ENCODE data around the gene MYO1D.
"Not testable (repeated sequence)": the region's sequence is repeated elsewhere in the genome, so short reads cannot be mapped to it uniquely, and the experiment has no call there.

The MYO1D gene

GRCh38 chr17:32461853-32462617 is 414.9 kb downstream of the MYO1D start:
- H3K4me1 ChIP-seq (ENCODE audit: insufficient read depth, low read length): no peaks in the 10 kb centered on the region
- H3K9ac ChIP-seq (ENCODE audit: low read depth, low read length): no peak overlapping the region
- no peaks in the 10 kb centered on the region for H3K9me3 ChIP-seq (ENCODE audit: control insufficient read depth, insufficient read depth, low read length)
- peaks cover 35% of the 10 kb centered on the region for H3K36me3 ChIP-seq (ENCODE audit: insufficient read depth, low read length)

- no peaks in the 10 kb centered on the region for H3K9me3 ChIP-seq (ENCODE audit: control insufficient read depth, insufficient read depth, low read length)
- H3K9ac ChIP-seq (ENCODE audit: low read depth, low read length): no peak overlapping the region
- H3K4me1 ChIP-seq (ENCODE audit: insufficient read depth, low read length): no peaks in the 10 kb centered on the region
- peaks cover 40% of the 10 kb centered on the region for H3K36me3 ChIP-seq (ENCODE audit: insufficient read depth, low read length)
Observed at GRCh38 chr17:32461498-32461852, 415.4 kb downstream of the MYO1D start.

GRCh38 chr17:32460054-32460453 is 416.9 kb downstream of the MYO1D start:
- no peak overlapping the region for H3K9ac ChIP-seq (ENCODE audit: low read depth, low read length)
- H3K9me3 ChIP-seq (ENCODE audit: control insufficient read depth, insufficient read depth, low read length): no peaks in the 10 kb centered on the region
- peaks cover 44% of the 10 kb centered on the region for H3K36me3 ChIP-seq (ENCODE audit: insufficient read depth, low read length)
- H3K4me1 ChIP-seq (ENCODE audit: insufficient read depth, low read length): no peaks in the 10 kb centered on the region

GRCh38 chr17:32458371-32458770 is 418.6 kb downstream of the MYO1D start:
- H3K4me1 ChIP-seq (ENCODE audit: insufficient read depth, low read length): no peaks in the 10 kb centered on the region
- no peaks in the 10 kb centered on the region for H3K9me3 ChIP-seq (ENCODE audit: control insufficient read depth, insufficient read depth, low read length)
- H3K9ac ChIP-seq (ENCODE audit: low read depth, low read length): no peak overlapping the region
- H3K36me3 ChIP-seq (ENCODE audit: insufficient read depth, low read length): peaks cover 49% of the 10 kb centered on the region

- no peaks in the 10 kb centered on the region for H3K9me3 ChIP-seq (ENCODE audit: control insufficient read depth, insufficient read depth, low read length)
- H3K9ac ChIP-seq (ENCODE audit: low read depth, low read length): no peak overlapping the region
- peaks cover 49% of the 10 kb centered on the region for H3K36me3 ChIP-seq (ENCODE audit: insufficient read depth, low read length)
- H3K4me1 ChIP-seq (ENCODE audit: insufficient read depth, low read length): no peaks in the 10 kb centered on the region
Observed at GRCh38 chr17:32453370-32453769, 423.6 kb downstream of the MYO1D start.

- Histone ChIP-seq H3K9me3 (ENCODE audit: control insufficient read depth, insufficient read depth, low read length) (no peaks in the 10 kb centered on the region), H3K9ac (ENCODE audit: low read depth, low read length) (no peak overlapping the region), H3K36me3 (ENCODE audit: insufficient read depth, low read length) (peaks cover 42% of the 10 kb centered on the region), H3K4me1 (ENCODE audit: insufficient read depth, low read length) (no peaks in the 10 kb centered on the region)
Observed at GRCh38 chr17:32452281-32452680, 424.6 kb downstream of the MYO1D start.

- no peaks in the 10 kb centered on the region for H3K4me1 ChIP-seq (ENCODE audit: insufficient read depth, low read length)
- H3K9ac ChIP-seq (ENCODE audit: low read depth, low read length): no peak overlapping the region
- peaks cover 40% of the 10 kb centered on the region for H3K36me3 ChIP-seq (ENCODE audit: insufficient read depth, low read length)
- no peaks in the 10 kb centered on the region for H3K9me3 ChIP-seq (ENCODE audit: control insufficient read depth, insufficient read depth, low read length)
Observed at GRCh38 chr17:32451879-32452278, 425.0 kb downstream of the MYO1D start.

GRCh38 chr17:32450379-32450778 is 426.5 kb downstream of the MYO1D start:
- H3K36me3 ChIP-seq (ENCODE audit: insufficient read depth, low read length): peaks cover 38% of the 10 kb centered on the region
- H3K9me3 ChIP-seq (ENCODE audit: control insufficient read depth, insufficient read depth, low read length); H3K4me1 ChIP-seq (ENCODE audit: insufficient read depth, low read length); H3K9ac ChIP-seq (ENCODE audit: low read depth, low read length): not testable (repeated sequence)

- peaks cover 5% of the 10 kb centered on the region; the same call in 1 of the 2 replicates for H3K4me1 ChIP-seq (ENCODE audit: insufficient read depth, low read length)
- H3K36me3 ChIP-seq (ENCODE audit: insufficient read depth, low read length): peaks cover 34% of the 10 kb centered on the region
- H3K9ac ChIP-seq (ENCODE audit: low read depth, low read length): no peak overlapping the region
- H3K9me3 ChIP-seq (ENCODE audit: control insufficient read depth, insufficient read depth, low read length): no peaks in the 10 kb centered on the region
Observed at GRCh38 chr17:32449963-32450362, 427.0 kb downstream of the MYO1D start.

- no peak overlapping the region for H3K9ac ChIP-seq (ENCODE audit: low read depth, low read length)
Observed at GRCh38 chr17:32446949-32447348, 430.0 kb downstream of the MYO1D start.

GRCh38 chr17:32445971-32446370 is 431.0 kb downstream of the MYO1D start:
- Histone ChIP-seq H3K9me3 (ENCODE audit: control insufficient read depth, insufficient read depth, low read length) (no peaks in the 10 kb centered on the region), H3K36me3 (ENCODE audit: insufficient read depth, low read length) (peaks cover 12% of the 10 kb centered on the region; the same call in 1 of the 2 replicates), H3K9ac (ENCODE audit: low read depth, low read length) (peak overlapping the region; percentile 100; the same call in 1 of the 2 replicates), H3K4me1 (ENCODE audit: insufficient read depth, low read length) (peaks cover 5% of the 10 kb centered on the region; the same call in 1 of the 2 replicates)

More at GRCh38 chr17:32446949-32447348, 430.0 kb downstream of the MYO1D start:
- H3K36me3 ChIP-seq (ENCODE audit: insufficient read depth, low read length): peaks cover 12% of the 10 kb centered on the region; the same call in 1 of the 2 replicates
- no peaks in the 10 kb centered on the region for H3K9me3 ChIP-seq (ENCODE audit: control insufficient read depth, insufficient read depth, low read length)
- H3K4me1 ChIP-seq (ENCODE audit: insufficient read depth, low read length): peaks cover 5% of the 10 kb centered on the region; the same call in 1 of the 2 replicates

GRCh38 chr17:32445497-32445896 is 431.4 kb downstream of the MYO1D start:
- Histone ChIP-seq H3K9ac (ENCODE audit: low read depth, low read length) (peak overlapping the region; percentile 100), H3K9me3 (ENCODE audit: control insufficient read depth, insufficient read depth, low read length) (no peaks in the 10 kb centered on the region), H3K4me1 (ENCODE audit: insufficient read depth, low read length) (peaks cover 5% of the 10 kb centered on the region; the same call in 1 of the 2 replicates), H3K36me3 (ENCODE audit: insufficient read depth, low read length) (peaks cover 12% of the 10 kb centered on the region; the same call in 1 of the 2 replicates)

GRCh38 chr17:32445074-32445415 is 431.9 kb downstream of the MYO1D start:
- Histone ChIP-seq H3K36me3 (ENCODE audit: insufficient read depth, low read length) (peaks cover 12% of the 10 kb centered on the region; the same call in 1 of the 2 replicates), H3K4me1 (ENCODE audit: insufficient read depth, low read length) (peaks cover 5% of the 10 kb centered on the region; the same call in 1 of the 2 replicates), H3K9ac (ENCODE audit: low read depth, low read length) (peak overlapping the region; percentile 100), H3K9me3 (ENCODE audit: control insufficient read depth, insufficient read depth, low read length) (no peaks in the 10 kb centered on the region)

GRCh38 chr17:32444301-32445073 is 432.4 kb downstream of the MYO1D start, which contains the start of gene PSMD11:
Gene PSMD11 (plus strand): TSS chr17:32444510. CDS start chr17:32444524, 14 bp downstream.
- Histone ChIP-seq H3K9me3 (ENCODE audit: control insufficient read depth, insufficient read depth, low read length) (no peaks in the 10 kb centered on the region), H3K9ac (ENCODE audit: low read depth, low read length) (peak within 1 kb of the TSS; percentile 100), H3K36me3 (ENCODE audit: insufficient read depth, low read length) (peaks cover 12% of the 10 kb centered on the region; the same call in 1 of the 2 replicates), H3K4me1 (ENCODE audit: insufficient read depth, low read length) (peaks cover 5% of the 10 kb centered on the region; the same call in 1 of the 2 replicates)
